Psoas muscle (tissue), 8 donors: ENCODE measurements around the gene EGLN3. TPM values are rescaled to one million over a fixed set of nuclear protein-coding genes. Genes with fewer than 3 reads are reported as not detected.
"Not testable (repeated sequence)": the region's sequence is repeated elsewhere in the genome, so short reads cannot be mapped to it uniquely, and the experiment has no call there.

Source experiments
- ATAC-seq, 4 donors: fragments of 200-7000 bp; cut with Tn5 transposase; one replicate each; pipeline ENCODE4 v1.9.1; 2020; ENCODE audit warnings: moderate library complexity in 3 of 4, mild to moderate bottlenecking in 2 of 4
- DNase-seq, 2 donors: peaks; one replicate each; pipeline ENCODE4 v3.0.0-alpha.2; 2020
- H3K27ac ChIP-seq: fragments of 200-600 bp; one replicate; pipeline ENCODE4 v1.8.0; 2022
- H3K27me3 ChIP-seq, 3 donors: fragments of 200-600 bp in 1 of 3; one replicate each; pipeline versions ENCODE4 v1.6.1 to v1.8.0; 2013 to 2022; ENCODE audit warnings: low read length in 2 of 3, mild to moderate bottlenecking in 2 of 3, moderate library complexity in 1 of 3; ENCODE audit not compliant: insufficient read depth in 3 of 3
- H3K36me3 ChIP-seq, 2 donors: fragments of 200-600 bp in 1 of 2; one replicate each; pipeline versions ENCODE4 v1.6.1 to v1.8.0; 2013 to 2022; ENCODE audit warnings: low read depth in 1 of 2, mild to moderate bottlenecking in 1 of 2, moderate library complexity in 1 of 2; ENCODE audit not compliant: insufficient read depth in 1 of 2
- H3K4me1 ChIP-seq: fragments of 200-600 bp; one replicate; pipeline ENCODE4 v1.8.0; 2022
- H3K4me3 ChIP-seq: fragments of 200-600 bp; one replicate; pipeline ENCODE4 v1.8.0; 2022; ENCODE audit warnings: mild to moderate bottlenecking
- H3K9me3 ChIP-seq: fragments of 200-600 bp; one replicate; pipeline ENCODE4 v1.8.0; 2022
- WGBS, 3 donors: extraction: QIAGEN DNeasy Blood & Tissue Kit; methylation state at CpG; one replicate each; pipeline versions ENCODE4 v1.1.6 to v1.1.7; 2013; 5-methylcytosine and 5-hydroxymethylcytosine counted together
- intact Hi-C, 2 donors: fragments of 100-400 bp; cut with DNase I; formaldehyde crosslinking; loops; one replicate each; pipeline versions ENCODE4 v1.11.0 to v1.14.2; 2022
- polyA plus RNA-seq, 3 donors: library from polyadenylated mRNA; stranded (reverse); fragments of 200-250 nt; gene quantifications; one replicate each; pipeline ENCODE4 v1.2.3, GENCODE V29; 2013
- total RNA-seq, 4 donors: library from RNA; stranded (reverse); fragmentation: NEBNext Ultra II Directional in 2 of 4; extraction: Animal tissue kit (Norgen Biotek cat#: 25700) in 2 of 4; gene quantifications; one replicate each; pipeline versions ENCODE4 v1.2.1 to v1.2.4, GENCODE V29; 2021 to 2023
- TF ChIP-seq, protein P1 (sequence below): fragments of 200-600 bp; IDR thresholded peaks from one replicate; pipeline ENCODE4 v1.8.0; 2022; ENCODE audit warnings: antibody characterized with exemption
- donor health status: healthy with polysubstance abuse.
- donor health status: DM: no; HTN: no; CAD: no; lungs with moderate emphysema.
- donor health status: Bipolar disorder and iron deficiency.
- donor health status: healthy.
- donor health status: DM: yes; HTN: yes; CAD: no.
- donor health status: DM: no; HTN: no; CAD: no.
- donor health status: DM: no; HTN: no; CAD: no.
- donor health status: DM: yes; HTN: yes; CAD: no.

EGLN3 gene
- total and polyA plus RNA-seq, 7 donors: 6.7 to 58.7 (median 14.1) TPM

DNA sequence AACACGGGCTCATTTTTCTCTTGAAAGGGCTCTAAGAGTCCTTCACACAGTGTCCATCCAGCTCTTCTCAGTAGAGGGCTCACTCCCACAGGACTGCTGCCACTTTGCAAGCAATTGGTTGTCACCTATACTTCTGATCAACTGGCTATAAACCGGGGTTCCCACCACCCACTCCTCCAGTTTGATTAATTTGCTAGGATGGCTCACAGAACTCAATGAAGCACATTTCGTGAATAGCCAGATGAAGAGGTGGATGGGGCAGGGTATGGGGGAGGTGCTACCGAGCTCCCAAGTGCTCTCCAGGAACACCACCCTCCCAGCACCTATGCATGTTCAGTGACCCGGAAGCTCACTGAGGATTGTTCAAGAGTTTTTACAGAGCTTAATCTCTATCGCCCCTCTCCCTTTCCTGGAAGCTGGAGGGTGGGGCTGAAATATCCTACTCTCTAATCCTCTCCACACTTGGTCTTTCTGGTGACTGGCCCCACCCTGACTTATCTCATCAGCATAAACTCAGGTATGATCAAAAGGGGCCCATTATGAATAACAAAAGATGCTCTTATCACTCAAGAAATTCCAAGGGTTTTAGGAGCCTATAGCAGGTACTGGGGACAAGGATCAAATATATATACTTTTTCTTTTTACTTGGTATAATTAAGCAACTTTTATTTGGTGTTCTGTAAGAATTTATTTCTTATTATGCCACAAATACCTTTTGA lies 13.9 kb upstream of the EGLN3 start:
- no peak overlapping the region for H3K27ac ChIP-seq
- 86 to 89% (median 86%) methylated on average over 6 of the region's 6 CpGs for WGBS, 3 donors
- no peaks in the 10 kb centered on the region for H3K27me3 ChIP-seq
- ATAC-seq (no peak), DNase-seq (no peak)
- TF ChIP-seq, protein P1, sequence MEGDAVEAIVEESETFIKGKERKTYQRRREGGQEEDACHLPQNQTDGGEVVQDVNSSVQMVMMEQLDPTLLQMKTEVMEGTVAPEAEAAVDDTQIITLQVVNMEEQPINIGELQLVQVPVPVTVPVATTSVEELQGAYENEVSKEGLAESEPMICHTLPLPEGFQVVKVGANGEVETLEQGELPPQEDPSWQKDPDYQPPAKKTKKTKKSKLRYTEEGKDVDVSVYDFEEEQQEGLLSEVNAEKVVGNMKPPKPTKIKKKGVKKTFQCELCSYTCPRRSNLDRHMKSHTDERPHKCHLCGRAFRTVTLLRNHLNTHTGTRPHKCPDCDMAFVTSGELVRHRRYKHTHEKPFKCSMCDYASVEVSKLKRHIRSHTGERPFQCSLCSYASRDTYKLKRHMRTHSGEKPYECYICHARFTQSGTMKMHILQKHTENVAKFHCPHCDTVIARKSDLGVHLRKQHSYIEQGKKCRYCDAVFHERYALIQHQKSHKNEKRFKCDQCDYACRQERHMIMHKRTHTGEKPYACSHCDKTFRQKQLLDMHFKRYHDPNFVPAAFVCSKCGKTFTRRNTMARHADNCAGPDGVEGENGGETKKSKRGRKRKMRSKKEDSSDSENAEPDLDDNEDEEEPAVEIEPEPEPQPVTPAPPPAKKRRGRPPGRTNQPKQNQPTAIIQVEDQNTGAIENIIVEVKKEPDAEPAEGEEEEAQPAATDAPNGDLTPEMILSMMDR: no peak
- intact Hi-C loops: no loop called here
- no peaks in the 10 kb centered on the region for H3K36me3 ChIP-seq
- H3K4me3 ChIP-seq: no peak overlapping the region
- no peaks in the 10 kb centered on the region for H3K4me1 ChIP-seq
- H3K9me3 ChIP-seq: no peaks in the 10 kb centered on the region

DNA sequence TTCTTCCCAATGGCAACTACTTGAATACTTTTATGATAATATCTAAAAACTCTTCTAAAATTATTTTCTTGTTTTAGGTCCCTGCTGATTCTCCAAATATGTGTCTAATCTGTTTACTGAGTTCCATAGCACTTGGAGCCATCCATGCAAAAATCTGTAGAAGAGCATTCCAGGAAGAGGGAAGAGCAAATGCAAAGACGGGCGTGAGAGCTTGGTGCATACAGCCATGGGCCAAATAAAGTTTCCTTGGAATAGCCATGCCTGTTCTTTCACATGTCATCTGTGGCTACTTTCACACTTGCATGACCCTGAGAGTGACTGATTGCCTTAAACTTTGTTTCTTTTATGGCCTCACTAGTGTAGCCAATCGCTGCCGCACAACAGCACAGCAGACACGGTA lies 13.0 kb upstream of the EGLN3 start:
- TF ChIP-seq, protein P1: no peak

DNA sequence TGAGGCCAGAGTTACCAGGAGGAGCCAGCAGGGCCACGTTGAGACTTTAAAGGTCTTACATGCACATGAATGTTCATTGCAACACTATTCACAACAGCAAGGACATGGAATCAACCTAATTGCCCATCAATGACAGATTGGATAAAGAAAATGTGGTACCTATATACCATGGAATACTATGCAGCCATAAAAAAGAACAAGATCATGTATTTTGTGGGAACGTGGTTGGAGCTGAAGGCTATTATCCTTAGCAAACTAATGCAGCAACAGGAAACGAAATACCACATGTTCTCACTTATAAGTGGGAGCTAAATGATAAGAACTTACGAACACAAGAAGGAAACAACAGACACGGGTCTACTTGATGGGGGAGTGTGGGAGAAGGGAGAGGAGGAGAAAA lies 11.6 kb upstream of the EGLN3 start:
- H3K9me3 ChIP-seq, intact Hi-C loops, H3K4me3 ChIP-seq, DNase-seq, ATAC-seq, H3K27me3 ChIP-seq, H3K4me1 ChIP-seq, H3K36me3 ChIP-seq, H3K27ac ChIP-seq: not testable (repeated sequence)
- 72 to 84% (median 77%) methylated on average over 5 of the region's 5 CpGs for WGBS, 3 donors

More for the DNA sequence above, 13.0 kb upstream of the EGLN3 start:
- Histone ChIP-seq H3K9me3 (no peaks in the 10 kb centered on the region), H3K27ac (no peak overlapping the region), H3K4me1 (no peaks in the 10 kb centered on the region), H3K4me3 (no peak overlapping the region), H3K27me3 (no peaks in the 10 kb centered on the region), H3K36me3 (no peaks in the 10 kb centered on the region)
- ATAC-seq (no peak), DNase-seq (no peak)
- intact Hi-C loops: no loop called here
- 78 to 90% (median 83%) methylated on average over 5 of the region's 5 CpGs for WGBS, 3 donors

DNA sequence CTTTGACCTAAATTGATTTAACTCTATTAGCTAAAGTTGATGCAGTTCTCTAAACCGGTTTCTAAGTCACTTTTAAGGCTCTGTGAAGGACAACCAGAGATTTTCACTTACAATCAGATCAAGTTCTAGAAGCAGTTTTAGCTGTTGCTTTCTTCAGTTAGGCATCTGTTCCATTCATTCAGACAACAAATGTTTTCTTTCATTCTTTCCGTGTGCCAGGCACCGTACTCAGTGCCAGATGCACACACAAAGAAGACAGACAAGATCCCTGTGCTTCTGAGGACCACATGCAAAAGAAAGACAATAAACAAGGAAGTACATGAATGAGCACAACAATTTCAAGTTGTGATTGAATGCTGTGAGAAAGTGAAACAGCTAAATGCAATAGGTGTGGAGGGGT lies 11.1 kb upstream of the EGLN3 start:
- Histone ChIP-seq H3K9me3 (no peaks in the 10 kb centered on the region), H3K36me3 (no peaks in the 10 kb centered on the region), H3K27me3 (no peaks in the 10 kb centered on the region), H3K27ac (no peak overlapping the region), H3K4me1 (no peaks in the 10 kb centered on the region), H3K4me3 (no peak overlapping the region)
- intact Hi-C loops: no loop called here
- no peak for ATAC-seq
- TF ChIP-seq, protein P1: no peak
- no peak for DNase-seq
- WGBS, 3 donors: 15 to 30% (median 26%) methylated on average over 3 of the region's 3 CpGs

DNA sequence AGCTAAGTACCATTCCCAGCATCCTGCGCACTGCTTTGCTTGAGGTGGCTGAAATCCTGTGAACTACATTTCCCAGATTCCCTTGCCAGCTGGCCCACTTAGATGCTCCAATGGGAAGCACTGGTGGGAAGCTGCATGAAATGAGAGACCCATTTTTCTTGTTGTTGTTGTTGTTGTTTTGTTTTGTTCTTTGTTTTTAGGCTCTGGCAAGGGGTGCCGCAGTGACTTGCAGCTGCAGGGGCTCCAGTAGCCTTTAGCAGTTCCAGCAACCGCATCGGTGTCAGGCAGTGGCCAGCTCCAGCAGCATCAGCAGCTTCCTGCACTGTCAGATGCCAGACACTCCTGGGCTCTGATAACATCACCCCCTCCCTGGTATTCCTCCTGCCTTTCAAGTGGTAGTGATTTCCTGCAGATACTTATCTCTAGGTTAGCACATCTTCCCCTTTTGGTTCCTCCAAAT lies 8.8 kb upstream of the EGLN3 start:
- no peaks in the 10 kb centered on the region for H3K36me3 ChIP-seq
- H3K27me3 ChIP-seq: no peaks in the 10 kb centered on the region
- no peaks in the 10 kb centered on the region for H3K9me3 ChIP-seq
- H3K4me1 ChIP-seq: no peaks in the 10 kb centered on the region
- intact Hi-C loops: loop anchor here in 1 of 2 donors (10.0 kb wide), 1 partner anchor 265 kb away; no protein-coding TSS in a partner anchor
- 50 to 65% (median 59%) methylated on average over 4 of the region's 4 CpGs for WGBS, 3 donors
- no peak overlapping the region for H3K4me3 ChIP-seq
- no peak for ATAC-seq
- TF ChIP-seq, protein P1: no peak
- no peak overlapping the region for H3K27ac ChIP-seq
- DNase-seq: no peak
